Transverse colon (tissue), 4 donors: Measurements from ENCODE around the gene DYNC2H1. TPM values are rescaled to one million over a fixed set of nuclear protein-coding genes. Genes with fewer than 3 reads are reported as not detected.

Experiments
- DNase-seq: peaks from one replicate; pipeline ENCODE4 v3.0.0-alpha.2; 2019
- H3K27ac ChIP-seq, 4 donors: fragments of 200-600 bp; sonication (generic); 2 replicates each; pipeline ENCODE4 v1.5.1; 2016 to 2018; ENCODE audit warnings: inconsistent platforms in 4 of 4
- H3K27me3 ChIP-seq: fragments of 200-600 bp; sonication (generic); 2 replicates; pipeline ENCODE4 v1.5.1; 2017; ENCODE audit warnings: inconsistent platforms
- H3K36me3 ChIP-seq, 4 donors: fragments of 200-600 bp; sonication (generic); 2 replicates each; pipeline ENCODE4 v1.5.1; 2017 to 2019; ENCODE audit warnings: inconsistent platforms in 4 of 4
- H3K4me1 ChIP-seq, 4 donors: fragments of 200-600 bp; sonication (generic); 2 replicates each; pipeline ENCODE4 v1.5.1; 2017 to 2020; ENCODE audit warnings: inconsistent platforms in 4 of 4
- H3K4me3 ChIP-seq, 4 donors: fragments of 200-600 bp; sonication (generic); 1 replicate in 1 of 4; 2 replicates in 3 of 4; pipeline versions ENCODE4 v1.5.1 to v1.6.1; 2017 to 2019; ENCODE audit warnings: inconsistent platforms in 4 of 4
- H3K9me3 ChIP-seq, 2 donors: fragments of 200-600 bp; sonication (generic); 2 replicates each; pipeline ENCODE4 v1.5.1; 2017 to 2019; ENCODE audit warnings: inconsistent platforms in 2 of 2
- EP300 ChIP-seq: sonication (generic); formaldehyde crosslinking; IDR thresholded peaks from one replicate; pipeline ENCODE4 v1.6.1; 2017; ENCODE audit warnings: antibody characterized with exemption, low read depth
- POLR2A ChIP-seq: fragments of 450-650 bp; IDR thresholded peaks from one replicate; pipeline ENCODE4 v1.6.1; 2016; ENCODE audit warnings: antibody characterized with exemption, mild to moderate bottlenecking, moderate library complexity
- POLR2AphosphoS5 ChIP-seq, 3 donors: sonication (generic); formaldehyde crosslinking; IDR thresholded peaks; one replicate each; pipeline ENCODE4 v1.6.1; 2016; ENCODE audit warnings: antibody characterized with exemption in 3 of 3
- WGBS, 2 donors: methylation state at CpG; one replicate each; pipeline ENCODE4 v1.1.5; 2018; ENCODE audit warnings: low coverage in 1 of 2; 5-methylcytosine and 5-hydroxymethylcytosine counted together
- in situ Hi-C, 4 donors: fragments of 200-750 bp; cut with MboI; loops; one replicate each; pipeline versions ENCODE4 v1.15.0 to v1.15.1; 2017; ENCODE audit warnings: low sequenced_read_pairs in 3 of 4, low pct_ligation_motif_present in 1 of 4, low pct_unique_long_range_greater_than_20kb in 1 of 4
- intact Hi-C: fragments of 100-400 bp; cut with DNase I; formaldehyde crosslinking; loops from one replicate; pipeline ENCODE4 v1.15.1; 2023; ENCODE audit warnings: low total_unique reads
- total RNA-seq, 4 donors: library from RNA; depleted of rRNA; stranded (reverse); fragments of >200 nt; gene quantifications; one replicate each; pipeline ENCODE4 v1.1.0, GENCODE V29; 2016
- TF ChIP-seq, protein P1 (sequence below), 5 experiments: fragments of 200-600 bp in 3 of 5; fragments of 450-650 bp in 2 of 5; sonication (generic) in 3 of 5; IDR thresholded peaks; 1 replicate in 2 of 5; 2 replicates in 3 of 5; pipeline ENCODE4 v1.5.1; 2016 to 2017; ENCODE audit warnings: antibody characterized with exemption in 5 of 5, inconsistent platforms in 3 of 5, mild to moderate bottlenecking in 2 of 5, moderate library complexity in 1 of 5

DYNC2H1 gene
- total RNA-seq, 4 donors from 2014 or later: 4.2 to 10.8 (median 4.7) TPM

DNA sequence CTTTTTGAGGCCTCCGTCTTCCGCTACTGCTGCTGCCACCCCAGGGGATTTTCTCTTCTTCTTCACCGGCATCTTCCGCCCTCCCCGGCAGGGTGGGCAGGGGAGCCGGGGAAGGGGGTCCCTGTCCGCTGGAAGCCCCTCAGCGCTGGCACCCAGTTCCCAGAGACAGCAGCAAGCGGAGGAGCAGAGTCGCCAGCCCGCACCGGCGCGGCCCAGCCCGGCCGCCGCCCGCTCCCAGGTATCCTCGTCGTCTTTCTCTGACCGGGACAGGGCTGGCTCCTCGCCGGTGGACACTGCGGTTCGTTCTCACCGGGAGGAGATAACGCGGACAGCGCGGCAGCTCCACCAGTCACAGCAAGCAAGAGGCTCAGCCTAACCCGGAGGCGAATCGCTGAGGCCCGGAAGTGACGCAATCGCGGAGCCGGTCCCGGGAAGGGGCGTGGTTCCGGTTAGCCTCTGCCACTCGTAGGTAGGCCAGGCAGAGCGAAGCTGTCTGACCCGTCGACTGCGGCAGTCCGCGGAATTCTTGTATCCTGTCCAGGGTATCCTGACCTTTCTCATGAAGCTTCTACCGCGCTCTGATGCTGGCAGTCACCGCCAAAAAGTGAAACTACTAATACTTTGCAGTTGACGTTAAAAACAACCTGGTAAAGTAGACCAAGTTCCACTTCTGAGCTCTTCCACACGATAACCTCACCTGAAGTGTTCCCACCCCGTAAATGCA lies 17.3 kb upstream of the DYNC2H1 start, which contains the start of gene DCUN1D5:
Gene DCUN1D5, minus strand, starts transcription at position 360 of the 724 bp plus-strand sequence. Its CDS starts 288 bp downstream, at position 72.
- WGBS, 2 donors: 0% methylated on average over 53 of the region's 54 CpGs; no CpG with 5 or more reads in 1 of the 2 donors
- H3K4me3 ChIP-seq: peak within 1 kb of the TSS; percentile 87 to 99 (median 92)
- H3K9me3 ChIP-seq: no peaks in the 10 kb centered on the region
- H3K4me1 ChIP-seq: peaks cover 12 to 30% (median 19%) of the 10 kb centered on the region in 4 donors
- in situ Hi-C loops (no loop called here), intact Hi-C loops (no loop called here)
- peak within 1 kb of the TSS; percentile 89 to 94 (median 91) for H3K27ac ChIP-seq
- TF ChIP-seq POLR2A: peak; percentile 73
- TF ChIP-seq EP300: no peak
- TF ChIP-seq, protein P1, sequence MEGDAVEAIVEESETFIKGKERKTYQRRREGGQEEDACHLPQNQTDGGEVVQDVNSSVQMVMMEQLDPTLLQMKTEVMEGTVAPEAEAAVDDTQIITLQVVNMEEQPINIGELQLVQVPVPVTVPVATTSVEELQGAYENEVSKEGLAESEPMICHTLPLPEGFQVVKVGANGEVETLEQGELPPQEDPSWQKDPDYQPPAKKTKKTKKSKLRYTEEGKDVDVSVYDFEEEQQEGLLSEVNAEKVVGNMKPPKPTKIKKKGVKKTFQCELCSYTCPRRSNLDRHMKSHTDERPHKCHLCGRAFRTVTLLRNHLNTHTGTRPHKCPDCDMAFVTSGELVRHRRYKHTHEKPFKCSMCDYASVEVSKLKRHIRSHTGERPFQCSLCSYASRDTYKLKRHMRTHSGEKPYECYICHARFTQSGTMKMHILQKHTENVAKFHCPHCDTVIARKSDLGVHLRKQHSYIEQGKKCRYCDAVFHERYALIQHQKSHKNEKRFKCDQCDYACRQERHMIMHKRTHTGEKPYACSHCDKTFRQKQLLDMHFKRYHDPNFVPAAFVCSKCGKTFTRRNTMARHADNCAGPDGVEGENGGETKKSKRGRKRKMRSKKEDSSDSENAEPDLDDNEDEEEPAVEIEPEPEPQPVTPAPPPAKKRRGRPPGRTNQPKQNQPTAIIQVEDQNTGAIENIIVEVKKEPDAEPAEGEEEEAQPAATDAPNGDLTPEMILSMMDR (IDR thresholded peaks at IDR 0.05): no peak
- TF ChIP-seq POLR2AphosphoS5 (IDR thresholded peaks at IDR 0.05): peak; percentile 80 to 90 (median 86)
- H3K36me3 ChIP-seq: no peaks in the 10 kb centered on the region
- peak; percentile 98 for DNase-seq
- H3K27me3 ChIP-seq: peaks cover 36% of the 10 kb centered on the region

DNA sequence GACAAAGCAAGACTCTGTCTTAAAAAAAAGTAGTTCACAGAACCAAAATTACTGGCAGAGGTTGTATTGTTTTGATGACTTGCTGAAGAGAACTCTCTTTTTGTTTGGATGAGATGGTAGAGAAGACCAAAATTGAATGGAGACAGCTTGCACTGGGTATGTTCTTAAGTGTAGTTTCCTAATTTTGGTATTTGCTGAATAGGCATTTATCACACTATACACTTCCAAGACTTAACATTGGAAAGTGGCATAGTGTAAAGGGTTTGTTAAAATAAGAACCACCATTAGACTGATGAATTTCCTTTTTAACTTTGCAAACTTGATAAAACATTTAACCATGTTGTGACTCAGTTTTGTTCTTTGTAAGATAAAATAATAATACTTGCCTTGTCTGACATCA lies 11.9 kb upstream of the DYNC2H1 start:
- Histone ChIP-seq H3K9me3 (no peaks in the 10 kb centered on the region), H3K4me3 (no peak overlapping the region), H3K36me3 (no peaks in the 10 kb centered on the region), H3K27me3 (peaks cover 48% of the 10 kb centered on the region), H3K4me1 (peaks cover 0 to 5% (median 1%) of the 10 kb centered on the region in 4 donors), H3K27ac (no peak overlapping the region)
- TF ChIP-seq EP300 (no peak), POLR2AphosphoS5 (IDR thresholded peaks at IDR 0.05) (no peak), POLR2A (no peak)
- TF ChIP-seq, protein P1 (IDR thresholded peaks at IDR 0.05): no peak
- in situ Hi-C loops (no loop called here), intact Hi-C loops (no loop called here)
- no peak for DNase-seq

DNA sequence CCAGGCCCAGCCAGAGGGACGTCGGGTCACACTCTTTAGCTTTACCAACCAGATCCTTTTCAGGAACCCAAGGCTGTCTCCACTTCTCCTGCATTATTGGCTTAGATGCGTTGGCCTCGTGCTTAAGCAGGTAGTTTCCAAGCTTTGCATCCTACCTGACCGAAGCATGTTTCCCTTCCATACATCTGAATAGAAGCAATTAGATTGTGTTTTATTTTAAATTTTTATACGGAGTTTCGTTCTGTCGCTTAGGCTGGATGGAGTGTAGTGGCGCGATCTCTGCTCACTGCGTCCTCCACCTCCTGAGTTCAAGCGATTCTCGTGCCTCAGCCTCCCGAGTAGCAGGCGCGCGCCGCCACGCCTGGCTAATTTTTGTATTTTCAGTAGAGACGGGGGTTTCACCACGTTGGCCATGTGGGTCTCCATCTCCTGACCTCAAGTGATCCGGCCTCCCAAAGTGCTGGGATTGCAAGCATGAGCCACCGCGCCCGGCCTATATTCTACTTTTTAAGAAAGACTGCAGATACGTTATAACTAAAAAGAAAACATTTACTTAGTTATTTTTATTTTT lies 677 bp downstream of the DYNC2H1 start:
- in situ Hi-C loops (no loop called here), intact Hi-C loops (no loop called here)
- H3K4me1 ChIP-seq: peaks cover 0 to 15% (median 6%) of the 10 kb centered on the region in 4 donors
- H3K27me3 ChIP-seq: peaks cover 9% of the 10 kb centered on the region
- DNase-seq: no peak
- WGBS, 2 donors: 42 to 48% methylated on average over 4 to 26 of the region's 26 CpGs
- peak overlapping the region; percentile 42 to 64 (median 63) for H3K4me3 ChIP-seq
- no peaks in the 10 kb centered on the region for H3K36me3 ChIP-seq
- TF ChIP-seq, protein P1 (IDR thresholded peaks at IDR 0.05): no peak
- no peak for TF ChIP-seq POLR2AphosphoS5 (IDR thresholded peaks at IDR 0.05)
- no peak for TF ChIP-seq EP300
- no peak for TF ChIP-seq POLR2A
- no peaks in the 10 kb centered on the region for H3K9me3 ChIP-seq
- H3K27ac ChIP-seq: peak overlapping the region; percentile 51 to 84 (median 71)

DNA sequence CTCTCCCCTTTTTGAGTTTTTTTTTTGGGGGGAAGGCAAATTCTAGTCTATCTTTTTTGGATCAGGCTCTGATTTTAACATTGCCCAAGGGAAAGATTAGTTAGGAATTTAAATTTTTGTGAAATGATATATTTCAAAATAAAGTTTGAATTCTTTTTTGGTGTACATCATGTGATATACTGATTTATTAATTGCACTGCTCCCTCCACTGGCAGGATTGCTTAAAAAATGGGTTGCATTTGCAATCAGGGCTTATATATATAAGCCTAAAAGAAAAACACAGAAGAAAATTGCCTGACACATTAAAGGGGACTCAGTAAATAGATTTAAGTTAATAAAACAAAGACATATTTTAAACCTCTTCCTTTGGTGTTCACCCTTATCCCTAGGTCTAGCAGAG lies 1.2 kb downstream of the DYNC2H1 start:
- intact Hi-C loops (no loop called here), in situ Hi-C loops (no loop called here)
- Histone ChIP-seq H3K36me3 (no peaks in the 10 kb centered on the region), H3K27ac (no peak overlapping the region), H3K9me3 (no peaks in the 10 kb centered on the region), H3K4me3 (peak overlapping the region in 2 of 4 donors; percentile 63 to 64), H3K27me3 (peaks cover 8% of the 10 kb centered on the region), H3K4me1 (peaks cover 0 to 15% (median 6%) of the 10 kb centered on the region in 4 donors)
- TF ChIP-seq EP300 (no peak), POLR2AphosphoS5 (IDR thresholded peaks at IDR 0.05) (no peak), POLR2A (no peak)
- TF ChIP-seq, protein P1 (IDR thresholded peaks at IDR 0.05): no peak
- no peak for DNase-seq
